ENCODE measurements around the gene ETFA. TPM values are rescaled to one million over a fixed set of nuclear protein-coding genes. Genes with fewer than 3 reads are reported as not detected.

Gene ETFA
- total and polyA plus RNA-seq, 9 of the 15 experiments (the other 6 are each of a cell fraction or from before 2014, with no cell fraction given), result 130 to 543 (median 232) TPM

DNA sequence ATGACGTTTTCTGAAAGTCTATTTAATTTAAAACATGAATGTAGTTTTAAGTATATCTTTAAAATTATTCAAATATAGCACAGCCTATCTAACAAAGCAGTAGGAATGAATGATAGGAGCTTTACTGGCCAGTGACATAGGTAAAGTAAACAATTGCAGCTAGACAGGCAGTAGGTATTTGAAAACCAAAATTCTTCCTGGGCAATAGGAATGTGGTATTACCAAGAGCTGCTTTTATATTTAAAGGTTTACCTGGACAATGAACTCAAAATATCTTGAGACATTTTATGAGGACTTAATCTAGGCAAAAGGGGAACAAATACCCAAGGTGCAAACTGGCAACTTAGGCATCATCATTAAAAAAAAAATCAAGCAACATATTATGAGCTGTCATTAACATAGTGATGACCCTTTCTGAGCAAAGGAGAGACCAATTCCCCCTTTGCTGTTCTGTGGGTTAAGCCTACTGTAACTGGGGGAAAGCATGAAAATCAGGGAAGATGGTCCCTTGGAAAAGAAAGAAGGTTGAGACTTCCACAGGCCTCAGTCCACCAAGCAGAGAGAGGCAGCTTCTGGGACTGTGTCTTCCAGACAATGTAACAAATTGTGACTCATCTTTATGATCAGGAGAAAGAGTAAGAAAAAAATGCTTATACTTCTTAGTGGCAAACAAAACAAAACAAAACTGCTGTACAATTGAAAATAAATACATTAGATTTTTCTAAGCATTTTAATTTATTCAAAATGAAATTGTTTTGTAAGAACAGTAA, 38.2 kb upstream of the ETFA start:
- peaks cover 7% of the 10 kb centered on the region; the same call in 2 of the 3 replicates for H3K36me3 ChIP-seq (ENCODE audit: control insufficient read depth, insufficient read depth, low read length)
- H3K4me1 ChIP-seq (replicated peaks in 1 of 2; ENCODE audit: control insufficient read depth in 2 of 2, insufficient read depth in 2 of 2, low read length in 2 of 2), result peaks cover 0 to 13% of the 10 kb centered on the region in 2 experiments; a peak in 2 of 5 replicates
- FAIRE-seq (peak; percentile 54), ATAC-seq (0 out of 3 replicates have a peak, but pooled peaks have one; percentile 24), DNase-seq (ENCODE audit: extremely low read depth in 1 of 4, low spot score in 3 of 4) (no peak)
- H2AFZ ChIP-seq (ENCODE audit: low read depth, low read length), result no peak overlapping the region
- intact Hi-C loops (cut with micrococcal nuclease) (no loop called here), in situ Hi-C loops (cut with MboI) (no loop called here)
- H3K4me3 ChIP-seq, result no peak overlapping the region
- no peaks in the 10 kb centered on the region for H4K20me1 ChIP-seq (replicated peaks; ENCODE audit: control insufficient read depth, insufficient read depth, low read length)
- H3K9ac ChIP-seq (ENCODE audit: insufficient read depth in 1 of 2, low read depth in 2 of 2, low read length in 2 of 2), result no peak overlapping the region
- no peak overlapping the region for H3K4me2 ChIP-seq (ENCODE audit: insufficient read depth, low read length)
- H3K9me1 ChIP-seq (ENCODE audit: control insufficient read depth, insufficient read depth, low read length), result no peaks in the 10 kb centered on the region
- H3K27ac ChIP-seq (ENCODE audit: extremely low read depth, low read depth, low read length), result no peak overlapping the region
- ChIA-PET CTCF (ENCODE audit: low intra/inter-chr PET ratio) (no interaction called here), POLR2A (interaction anchor here (0.7 to 2.6 kb wide), 4 partner anchors 13 to 329 kb away, joined by 3 to 6 read pairs (median 4); partner anchors contain the start of gene ISL2)
- no peaks in the 10 kb centered on the region for H3K79me2 ChIP-seq (ENCODE audit: control insufficient read depth, insufficient read depth, low read length)
- H3K27me3 ChIP-seq (ENCODE audit: control insufficient read depth in 2 of 2, insufficient read depth in 2 of 2, low read length in 2 of 2), result no peaks in the 10 kb centered on the region
- 10% methylated on average over 1 of the region's 1 CpG for WGBS (ENCODE audit: insufficient coverage, low coverage, missing lambda C conversion rate)
- no TSS peak for BruUV-seq (replicated peaks)
- H3K9me3 ChIP-seq (replicated peaks; ENCODE audit: control insufficient read depth, insufficient read depth, low read depth, low read length), result no peaks in the 10 kb centered on the region
- TF ChIP-seq TCF7 (IDR thresholded peaks at IDR 0.05; ENCODE audit: borderline replicate concordance) (no peak), E2F1 (CRISPR knock-in tag; IDR thresholded peaks at IDR 0.05) (no peak), ZNF239 (CRISPR knock-in tag; IDR thresholded peaks at IDR 0.05) (no peak), ZHX1 (conservative IDR thresholded peaks at IDR 0.05; ENCODE audit: low read length) (no peak), MEF2A (IDR thresholded peaks at IDR 0.05; ENCODE audit: control insufficient read depth, low read depth, low read length) (no peak), GABPB1 (CRISPR knock-in tag; IDR thresholded peaks at IDR 0.05) (no peak), POLR2H (tag; IDR thresholded peaks at IDR 0.05; ENCODE audit: low read depth) (no peak), CEBPB (tag; IDR thresholded peaks at IDR 0.05) (no peak), TAF1 (IDR thresholded peaks at IDR 0.05; ENCODE audit: control insufficient read depth, extremely low read depth, insufficient read depth, low read length, severe bottlenecking) (no peak), SMAD2 (IDR thresholded peaks at IDR 0.05; ENCODE audit: low read depth, low read length) (no peak)
- TF ChIP-seq, protein P1, sequence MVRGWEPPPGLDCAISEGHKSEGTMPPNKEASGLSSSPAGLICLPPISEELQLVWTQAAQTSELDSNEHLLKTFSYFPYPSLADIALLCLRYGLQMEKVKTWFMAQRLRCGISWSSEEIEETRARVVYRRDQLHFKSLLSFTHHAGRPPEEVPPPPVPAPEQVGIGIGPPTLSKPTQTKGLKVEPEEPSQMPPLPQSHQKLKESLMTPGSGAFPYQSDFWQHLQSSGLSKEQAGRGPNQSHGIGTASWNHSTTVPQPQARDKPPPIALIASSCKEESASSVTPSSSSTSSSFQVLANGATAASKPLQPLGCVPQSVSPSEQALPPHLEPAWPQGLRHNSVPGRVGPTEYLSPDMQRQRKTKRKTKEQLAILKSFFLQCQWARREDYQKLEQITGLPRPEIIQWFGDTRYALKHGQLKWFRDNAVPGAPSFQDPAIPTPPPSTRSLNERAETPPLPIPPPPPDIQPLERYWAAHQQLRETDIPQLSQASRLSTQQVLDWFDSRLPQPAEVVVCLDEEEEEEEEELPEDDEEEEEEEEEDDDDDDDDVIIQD (CRISPR knock-in tag; IDR thresholded peaks at IDR 0.05), result no peak
- TF ChIP-seq, protein P2, sequence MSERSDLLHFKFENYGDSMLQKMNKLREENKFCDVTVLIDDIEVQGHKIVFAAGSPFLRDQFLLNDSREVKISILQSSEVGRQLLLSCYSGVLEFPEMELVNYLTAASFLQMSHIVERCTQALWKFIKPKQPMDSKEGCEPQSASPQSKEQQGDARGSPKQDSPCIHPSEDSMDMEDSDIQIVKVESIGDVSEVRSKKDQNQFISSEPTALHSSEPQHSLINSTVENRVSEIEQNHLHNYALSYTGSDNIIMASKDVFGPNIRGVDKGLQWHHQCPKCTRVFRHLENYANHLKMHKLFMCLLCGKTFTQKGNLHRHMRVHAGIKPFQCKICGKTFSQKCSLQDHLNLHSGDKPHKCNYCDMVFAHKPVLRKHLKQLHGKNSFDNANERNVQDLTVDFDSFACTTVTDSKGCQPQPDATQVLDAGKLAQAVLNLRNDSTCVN (CRISPR knock-in tag; IDR thresholded peaks at IDR 0.05), result no peak
